HG03439 (cell line): ENCODE measurements around the gene MSN.

Experiments
- ATAC-seq: cut with Tn5 transposase; IDR thresholded peaks from one replicate; pipeline ENCODE4 v1.9.1; 2021; ENCODE audit warnings: mild to moderate bottlenecking, moderate library complexity; ENCODE audit not compliant: unreplicated experiment

Gene MSN

DNA sequence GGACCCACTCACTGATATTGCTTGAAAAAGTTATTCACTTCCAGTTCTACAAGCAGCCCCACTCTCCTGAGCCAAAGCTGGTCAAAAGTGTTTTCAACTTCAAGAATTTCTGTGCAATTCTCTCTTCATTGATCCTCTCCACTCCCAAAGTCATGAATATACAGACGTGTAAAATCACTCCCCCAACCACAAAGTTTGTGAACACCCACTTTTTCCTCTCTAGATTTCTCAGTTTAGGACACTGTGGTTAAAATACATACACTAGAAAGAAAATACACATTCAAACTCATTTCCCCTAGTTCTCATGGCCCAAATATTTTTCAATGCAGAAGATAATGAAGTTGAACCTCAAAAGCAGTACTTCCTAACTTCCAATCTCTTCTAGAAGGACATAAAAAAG is 116.3 kb downstream of the MSN start:
- ATAC-seq = no peak
